H1 (cell line): Measurements from ENCODE around the gene MCEMP1. TPM values are rescaled to one million over a fixed set of nuclear protein-coding genes. Genes with fewer than 3 reads are reported as not detected.

Experiments used
- CTCF ChIA-PET: fragments of 300-600 bp; sonication (Branson Sonifier 250); formaldehyde crosslinking; loops from one replicate; lab custom pipeline; 2021; ENCODE audit not compliant: partially characterized antibody; lab: Charles Lee
- POLR2A ChIA-PET: fragments of 300-600 bp; sonication (Branson Sonifier 250); formaldehyde crosslinking; loops from one replicate; lab custom pipeline; 2021; ENCODE audit warnings: inconsistent platforms; ENCODE audit not compliant: partially characterized antibody; lab: Charles Lee
- DNase-seq, 2 experiments: peaks; one replicate each; pipeline versions ENCODE4 v3.0.0 to v3.0.0-alpha.2; 2010 to 2022; ENCODE audit warnings: low spot score in 2 of 2, low read depth in 1 of 2, mixed read lengths in 1 of 2
- FAIRE-seq: peaks from 2 replicates; lab custom pipeline; 2011; peaks lifted over from hg19 to GRCh38; lab: Jason Lieb, UNC
- H2AFZ ChIP-seq: 2 replicates; pipeline ENCODE4 v1.8.1; 2012; ENCODE audit warnings: low read length, inconsistent platforms
- H2AK5ac ChIP-seq: 2 replicates; pipeline ENCODE4 v1.6.1; 2013; ENCODE audit warnings: low read depth, low read length
- H2BK120ac ChIP-seq: replicated peaks from 2 replicates; pipeline ENCODE3; 2013; ENCODE audit warnings: low read depth, low read length, inconsistent platforms
- H2BK12ac ChIP-seq: 2 replicates; pipeline ENCODE4 v1.6.1; 2013; ENCODE audit warnings: low read depth, low read length
- H2BK15ac ChIP-seq: 2 replicates; pipeline ENCODE4 v1.6.1; 2013; ENCODE audit warnings: low read length
- H2BK20ac ChIP-seq: 2 replicates; pipeline ENCODE4 v1.6.1; 2013; ENCODE audit warnings: low read length
- H2BK5ac ChIP-seq: 2 replicates; pipeline ENCODE4 v1.6.1; 2013; ENCODE audit warnings: low read depth, low read length
- H3K14ac ChIP-seq: 2 replicates; pipeline ENCODE4 v1.6.1; 2013; ENCODE audit warnings: inconsistent platforms; ENCODE audit not compliant: insufficient read length
- H3K18ac ChIP-seq: 2 replicates; pipeline ENCODE4 v1.6.1; 2013; ENCODE audit warnings: low read length; ENCODE audit errors: extremely low read depth
- H3K23ac ChIP-seq: 2 replicates; pipeline ENCODE4 v1.6.1; 2013; ENCODE audit warnings: inconsistent platforms; ENCODE audit not compliant: insufficient read length
- H3K23me2 ChIP-seq: 2 replicates; pipeline ENCODE4 v1.6.1; 2013; ENCODE audit warnings: low read depth, low read length
- H3K27ac ChIP-seq: 2 replicates; pipeline ENCODE4 v1.6.1; 2011; ENCODE audit warnings: low read depth, low read length, inconsistent platforms
- H3K27me3 ChIP-seq, 4 experiments: replicated peaks in 1 of 4; 1 replicate in 1 of 4; 2 replicates in 3 of 4; pipeline versions ENCODE4 v1.6.1 to v1.8.1; 2011 to 2013; ENCODE audit warnings: low read length in 3 of 4, mild to moderate bottlenecking in 3 of 4, inconsistent platforms in 2 of 4, mixed read lengths in 2 of 4, moderate library complexity in 1 of 4; ENCODE audit not compliant: control insufficient read depth in 3 of 4, insufficient read depth in 3 of 4; ENCODE audit errors: extremely low read depth in 1 of 4
- H3K36me3 ChIP-seq, 4 experiments: 2 replicates each; pipeline versions ENCODE4 v1.6.1 to v1.8.1; 2011 to 2013; ENCODE audit warnings: mild to moderate bottlenecking in 4 of 4, low read length in 3 of 4, moderate library complexity in 2 of 4, control low read depth in 1 of 4, inconsistent platforms in 1 of 4; ENCODE audit not compliant: insufficient read depth in 4 of 4, control insufficient read depth in 2 of 4
- H3K4ac ChIP-seq: replicated peaks from 2 replicates; pipeline ENCODE3; 2013; ENCODE audit warnings: low read length, low read depth, mixed read lengths, inconsistent platforms; ENCODE audit not compliant: insufficient read length
- H3K4me1 ChIP-seq, 4 experiments: replicated peaks in 1 of 4; 1 replicate in 1 of 4; 2 replicates in 3 of 4; pipeline versions ENCODE4 v1.6.1 to v1.8.1; 2011 to 2013; ENCODE audit warnings: low read length in 3 of 4, inconsistent platforms in 2 of 4, mixed read lengths in 1 of 4; ENCODE audit not compliant: insufficient read depth in 4 of 4, control insufficient read depth in 3 of 4
- H3K4me2 ChIP-seq, 2 experiments: 2 replicates each; pipeline versions ENCODE4 v1.6.1 to v1.8.1; 2011 to 2013; ENCODE audit warnings: low read depth in 2 of 2, low read length in 2 of 2, control low read depth in 1 of 2, inconsistent platforms in 1 of 2, mild to moderate bottlenecking in 1 of 2; ENCODE audit not compliant: insufficient read depth in 1 of 2
- H3K4me3 ChIP-seq, 4 experiments: fragments of 200-600, 300-600 bp in 1 of 4; sonication (generic), shearing (Covaris generic), sonication (Bioruptor Twin) in 1 of 4; 2 replicates each; pipeline versions ENCODE4 v1.5.1 to v1.8.1; 2011 to 2016; ENCODE audit warnings: low read length in 4 of 4, low read depth in 3 of 4, control low read depth in 2 of 4, inconsistent platforms in 2 of 4, mild to moderate bottlenecking in 2 of 4, mixed read lengths in 1 of 4, moderate library complexity in 1 of 4; ENCODE audit not compliant: insufficient read depth in 2 of 4; ENCODE audit errors: extremely low read depth in 1 of 4
- H3K56ac ChIP-seq: replicated peaks from 2 replicates; pipeline ENCODE3; 2013; ENCODE audit warnings: low read depth, mild to moderate bottlenecking, mixed read lengths, low read length, inconsistent platforms; ENCODE audit not compliant: insufficient read length
- H3K79me1 ChIP-seq: 2 replicates; pipeline ENCODE4 v1.6.1; 2013; ENCODE audit warnings: low read depth, low read length, control low read depth
- H3K79me2 ChIP-seq, 2 experiments: 2 replicates each; pipeline versions ENCODE4 v1.6.1 to v1.8.1; 2012 to 2013; ENCODE audit warnings: low read length in 2 of 2, mild to moderate bottlenecking in 2 of 2, inconsistent platforms in 1 of 2; ENCODE audit not compliant: insufficient read depth in 2 of 2, control insufficient read depth in 1 of 2
- H3K9ac ChIP-seq, 4 experiments: replicated peaks in 1 of 4; 1 replicate in 1 of 4; 2 replicates in 3 of 4; pipeline versions ENCODE4 v1.6.1 to v1.8.1; 2011 to 2013; ENCODE audit warnings: low read depth in 3 of 4, low read length in 3 of 4, control low read depth in 2 of 4, mild to moderate bottlenecking in 2 of 4, moderate library complexity in 2 of 4, inconsistent platforms in 1 of 4; ENCODE audit errors: extremely low read depth in 1 of 4
- H3K9me3 ChIP-seq, 2 experiments: 2 replicates each; pipeline versions ENCODE4 v1.6.1 to v1.8.1; 2012 to 2013; ENCODE audit warnings: mild to moderate bottlenecking in 2 of 2, moderate library complexity in 2 of 2, control low read depth in 1 of 2, inconsistent platforms in 1 of 2, low read depth in 1 of 2, low read length in 1 of 2, mixed read lengths in 1 of 2; ENCODE audit not compliant: insufficient read depth in 2 of 2
- H4K20me1 ChIP-seq, 2 experiments: replicated peaks in 1 of 2; 2 replicates each; pipeline versions ENCODE3 to v1.8.1; 2011 to 2013; ENCODE audit warnings: inconsistent platforms in 2 of 2, low read length in 2 of 2, mild to moderate bottlenecking in 1 of 2; ENCODE audit not compliant: insufficient read depth in 2 of 2, control insufficient read depth in 1 of 2
- H4K5ac ChIP-seq: 2 replicates; pipeline ENCODE4 v1.6.1; 2013; ENCODE audit warnings: low read length, low read depth, mixed read lengths, inconsistent platforms; ENCODE audit not compliant: insufficient read length
- H4K8ac ChIP-seq: 2 replicates; pipeline ENCODE4 v1.8.0; 2013; ENCODE audit warnings: mild to moderate bottlenecking, moderate library complexity, low read length, inconsistent platforms; ENCODE audit not compliant: insufficient read depth; ENCODE audit errors: extremely low read depth
- H4K91ac ChIP-seq: replicated peaks from 2 replicates; pipeline ENCODE3; 2013; ENCODE audit warnings: low read length, mixed read lengths, inconsistent platforms; ENCODE audit not compliant: insufficient read length
- ASH2L ChIP-seq: fragments of 200-600, 300-600 bp; sonication (generic); IDR thresholded peaks from one replicate; pipeline ENCODE4 v1.7.1; 2017; ENCODE audit warnings: low read length
- FOSL1 ChIP-seq: IDR thresholded peaks from 2 replicates; pipeline ENCODE4 v1.6.1; 2011; ENCODE audit warnings: mild to moderate bottlenecking, low read depth, low read length, moderate library complexity; ENCODE audit not compliant: insufficient read depth
- POLR2AphosphoS5 ChIP-seq: IDR thresholded peaks from 2 replicates; pipeline ENCODE4 v1.6.1; 2011; ENCODE audit warnings: low read depth, low read length
- SP1 ChIP-seq: IDR thresholded peaks from 2 replicates; pipeline ENCODE4 v1.6.1; 2011; ENCODE audit warnings: low read depth, low read length
- TCF12 ChIP-seq: IDR thresholded peaks from 2 replicates; pipeline ENCODE4 v1.6.1; 2011; ENCODE audit warnings: low read depth, mild to moderate bottlenecking, low read length
- WGBS, 2 experiments: shearing (Covaris generic) in 1 of 2; methylation state at CpG; one replicate each; pipeline versions ENCODE4 v1.1.6 to v1.1.7; 2013 to 2015; ENCODE audit warnings: low lambda C conversion rate in 2 of 2, mixed read lengths in 2 of 2, inconsistent platforms in 1 of 2, low coverage in 1 of 2, missing lambda C conversion rate in 1 of 2; ENCODE audit not compliant: insufficient replicate concordance in 2 of 2, insufficient coverage in 1 of 2, insufficient read length in 1 of 2; ENCODE audit errors: extremely low coverage in 1 of 2, missing lambda C conversion rate in 1 of 2; 5-methylcytosine and 5-hydroxymethylcytosine counted together
- polyA plus RNA-seq, 7 experiments: library from polyadenylated mRNA; depleted of rRNA in 3 of 7; stranded (reverse) in 5 of 7; unstranded in 2 of 7; fragments of >200 nt in 5 of 7; fragments of 200-250 nt in 2 of 7; gene quantifications; 1 replicate in 5 of 7; 2 replicates in 1 of 7; 4 replicates in 1 of 7; pipeline versions ENCODE4 v1.2.1 to v1.2.3, GENCODE V29; 2011 to 2013; ENCODE audit warnings: missing spikeins in 2 of 7, mixed read lengths in 2 of 7
- total RNA-seq: library from RNA; stranded (reverse); fragmentation: NEBNext Ultra II Directional; extraction: Animal tissue kit (Norgen Biotek cat#: 25700); gene quantifications from 2 replicates; pipeline ENCODE4 v1.2.1, GENCODE V29; 2021

MCEMP1 gene
- total and polyA plus RNA-seq, 2 of the 8 experiments (the other 6 are each of a cell fraction or from before 2014, with no cell fraction given): not detected

DNA sequence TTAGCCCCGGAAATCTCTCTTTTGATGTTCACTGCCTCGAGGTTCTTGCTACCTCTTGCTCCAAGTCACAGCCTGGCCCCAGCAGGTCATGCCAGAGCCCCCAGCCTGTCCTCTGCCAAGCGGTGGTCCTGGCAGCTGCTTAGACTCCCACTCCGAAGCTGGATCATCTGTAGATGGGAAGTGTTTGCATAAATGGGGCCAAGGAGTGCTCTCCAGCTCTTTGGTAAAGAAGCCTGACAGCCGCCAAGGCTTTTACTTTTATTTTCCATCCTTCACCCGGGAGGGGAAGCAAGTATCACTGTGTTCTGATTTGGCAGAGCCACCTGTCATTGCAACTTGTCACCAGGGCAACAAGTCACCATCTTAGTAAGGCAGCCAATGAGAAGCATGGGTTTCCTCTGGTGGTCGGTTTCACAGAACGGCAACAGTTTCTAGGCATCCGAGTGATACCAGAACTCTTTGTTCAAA lies 18.6 kb upstream of the MCEMP1 start:
- Histone ChIP-seq H2AK5ac (no peak overlapping the region), H3K36me3 (no peaks in the 10 kb centered on the region), H3K4me3 (no peak overlapping the region), H3K9me3 (no peaks in the 10 kb centered on the region), H2BK5ac (no peak overlapping the region), H3K18ac (no peak overlapping the region), H2BK20ac (no peak overlapping the region), H3K79me1 (no peaks in the 10 kb centered on the region), H3K27ac (no peak overlapping the region), H3K56ac (no peak overlapping the region), H3K14ac (no peak overlapping the region), H2BK12ac (no peak overlapping the region), H3K23ac (no peak overlapping the region), H2BK15ac (no peak overlapping the region), H3K4ac (no peak overlapping the region), H2AFZ (no peak overlapping the region), H3K9ac (no peak overlapping the region), H4K91ac (no peak overlapping the region), H3K4me1 (no peaks in the 10 kb centered on the region), H4K8ac (no peak overlapping the region; the same call in 1 of the 2 replicates), H4K5ac (no peak overlapping the region), H3K23me2 (no peaks in the 10 kb centered on the region), H2BK120ac (no peak overlapping the region), H3K79me2 (no peaks in the 10 kb centered on the region), H3K27me3 (peaks cover 0 to 4% (median 0%) of the 10 kb centered on the region in 4 experiments; a peak in 2 of 7 replicates), H4K20me1 (no peaks in the 10 kb centered on the region), H3K4me2 (no peak overlapping the region)
- DNase-seq: no peak
- ChIA-PET CTCF (interaction anchor here (1.1 to 1.9 kb wide), 4 partner anchors 17 to 141 kb away, joined by 3 to 7 read pairs (median 4); partner anchors contain the start of gene PCP2), POLR2A (no interaction called here)
- no peak for FAIRE-seq
- 78% methylated on average over 9 of the region's 9 CpGs; no CpG with 5 or more reads in 1 of the 2 experiments for WGBS, 2 experiments
- TF ChIP-seq POLR2AphosphoS5 (no peak), ASH2L (no peak), SP1 (0 out of 2 replicates have a peak, but pooled peaks have one; percentile 49), FOSL1 (no peak), TCF12 (no peak)
